Activated effector memory CD4-positive, alpha-beta T cell treated with anti-CD3 and anti-CD28 coated beads, Interleukin-2, amount 50 U/mL, for 16 hours (primary cell): ENCODE data around the gene RCOR1.
A peak's percentile ranks its signal among the peaks of the same experiment; 100 is the strongest.
"Not testable (repeated sequence)": the region's sequence is repeated elsewhere in the genome, so short reads cannot be mapped to it uniquely, and the experiment has no call there.

ENCODE experiments used
- DNase-seq: peaks from one replicate; pipeline ENCODE4 v3.0.0-alpha.2; 2020

RCOR1 gene

DNA sequence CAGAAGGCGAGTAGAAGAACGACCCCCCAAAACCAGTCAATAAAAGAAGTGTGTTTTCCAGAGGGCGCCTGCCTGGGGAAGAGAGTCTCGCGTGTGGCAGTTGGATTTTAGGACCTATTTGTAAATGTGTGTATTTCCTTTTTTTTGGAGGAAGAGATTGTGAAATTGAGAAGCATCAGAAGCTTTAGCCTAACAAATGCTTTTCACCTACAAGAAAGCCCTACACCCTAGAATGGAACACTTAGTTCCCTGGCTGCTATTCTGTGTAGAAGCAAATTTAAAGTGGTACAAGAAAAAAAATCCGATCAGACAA lies 1.3 kb downstream of the RCOR1 start:
- no peak for DNase-seq

DNA sequence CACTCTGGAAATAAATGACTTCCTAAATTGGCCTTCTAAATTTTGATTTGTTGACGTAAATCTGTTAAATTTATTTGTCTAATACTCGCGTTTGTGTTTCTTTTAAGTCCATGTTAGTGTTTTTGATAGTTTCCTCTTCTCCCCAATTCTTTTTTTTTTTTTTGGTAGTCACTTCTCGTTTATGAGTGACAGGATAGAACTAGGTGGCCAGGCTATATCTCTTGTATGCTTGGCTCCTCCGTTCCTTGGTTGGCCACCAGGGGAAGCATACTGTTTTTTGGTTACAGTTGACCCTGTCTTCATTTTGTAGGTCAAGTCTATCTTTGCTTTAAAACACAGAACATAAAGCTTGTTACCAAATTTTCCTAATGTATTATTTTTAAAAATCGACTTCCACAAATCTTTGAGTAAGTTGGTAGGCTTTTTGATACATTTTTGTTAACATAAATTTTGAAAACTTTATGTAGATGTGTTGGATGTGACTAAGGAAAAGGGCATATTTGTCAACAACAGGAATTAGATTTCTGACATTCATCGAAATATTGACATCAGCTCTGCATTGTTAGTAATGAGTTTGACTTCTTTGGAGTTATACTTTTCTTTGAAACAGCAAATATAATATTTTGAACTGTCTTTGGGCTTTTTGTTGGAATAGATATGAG lies 2.2 kb downstream of the RCOR1 start:
- peak; percentile 84 for DNase-seq

DNA sequence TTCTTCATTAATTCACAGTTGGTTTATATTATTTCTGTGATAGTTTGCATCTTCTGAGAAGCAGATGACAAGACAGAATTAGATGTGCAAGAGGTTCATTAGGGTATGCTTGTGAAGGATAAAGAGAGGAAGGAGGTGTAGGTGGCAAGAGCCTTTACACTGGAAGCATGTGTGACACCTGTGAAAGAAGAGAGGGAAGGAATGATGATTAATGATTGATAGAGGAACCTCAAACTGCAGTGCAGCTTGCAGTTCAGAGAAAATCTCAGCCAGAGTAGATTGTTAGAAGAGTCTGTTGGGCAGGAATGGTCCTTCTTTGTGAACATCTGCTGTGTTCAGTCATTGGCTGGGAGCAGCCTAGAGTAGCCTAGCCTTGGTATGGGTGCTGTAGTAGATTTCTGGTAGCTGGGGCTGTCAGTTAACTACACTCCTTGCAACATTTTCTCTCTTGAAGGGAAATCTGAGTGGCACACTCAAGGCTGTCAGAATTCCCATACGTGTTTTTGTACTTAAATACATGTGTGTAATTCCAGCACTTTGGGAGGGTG lies 9.0 kb downstream of the RCOR1 start:
- peak; percentile 28 for DNase-seq

DNA sequence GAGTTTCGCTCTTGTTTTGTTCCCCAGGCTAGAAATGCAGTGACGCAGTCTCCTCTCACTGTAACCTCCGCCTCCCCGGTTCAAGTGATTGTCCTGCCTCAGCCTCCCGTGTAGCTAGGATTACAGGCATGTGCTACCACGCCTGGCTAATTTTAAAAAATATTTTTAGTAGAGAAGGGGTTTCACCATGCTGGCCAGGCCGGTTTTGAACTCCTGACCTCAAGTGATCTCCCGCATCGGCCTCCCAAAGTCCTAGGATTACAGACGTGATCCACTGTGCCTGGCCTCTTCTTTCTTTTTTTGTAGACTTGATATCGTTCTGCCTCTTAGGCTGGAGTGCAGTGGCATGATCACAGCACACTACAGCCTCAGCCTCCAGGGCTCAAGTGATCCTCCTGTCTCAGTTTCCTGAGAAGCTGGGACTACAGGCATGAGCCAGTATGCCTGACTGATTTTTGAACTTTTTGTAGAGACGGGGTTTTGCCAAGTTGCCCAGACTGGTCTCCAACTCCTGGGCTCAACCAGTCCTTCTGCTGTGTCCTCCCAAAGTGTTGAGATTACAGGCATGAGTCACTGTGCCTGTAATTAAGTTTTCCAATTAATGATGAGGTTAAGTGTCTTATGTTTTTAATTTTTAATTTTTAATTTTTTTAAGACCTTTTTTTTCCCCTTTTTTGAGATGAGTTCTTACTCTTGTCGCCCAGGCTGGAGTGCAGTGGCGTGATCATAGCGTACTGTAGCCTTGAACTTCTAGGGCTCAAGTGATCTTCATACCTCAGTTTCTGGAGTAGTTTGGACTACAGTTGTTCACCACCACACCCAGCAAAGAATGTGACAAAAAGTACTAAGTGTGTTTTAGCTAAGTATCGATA lies 10.2 kb downstream of the RCOR1 start:
- DNase-seq, result peak; percentile 31

DNA sequence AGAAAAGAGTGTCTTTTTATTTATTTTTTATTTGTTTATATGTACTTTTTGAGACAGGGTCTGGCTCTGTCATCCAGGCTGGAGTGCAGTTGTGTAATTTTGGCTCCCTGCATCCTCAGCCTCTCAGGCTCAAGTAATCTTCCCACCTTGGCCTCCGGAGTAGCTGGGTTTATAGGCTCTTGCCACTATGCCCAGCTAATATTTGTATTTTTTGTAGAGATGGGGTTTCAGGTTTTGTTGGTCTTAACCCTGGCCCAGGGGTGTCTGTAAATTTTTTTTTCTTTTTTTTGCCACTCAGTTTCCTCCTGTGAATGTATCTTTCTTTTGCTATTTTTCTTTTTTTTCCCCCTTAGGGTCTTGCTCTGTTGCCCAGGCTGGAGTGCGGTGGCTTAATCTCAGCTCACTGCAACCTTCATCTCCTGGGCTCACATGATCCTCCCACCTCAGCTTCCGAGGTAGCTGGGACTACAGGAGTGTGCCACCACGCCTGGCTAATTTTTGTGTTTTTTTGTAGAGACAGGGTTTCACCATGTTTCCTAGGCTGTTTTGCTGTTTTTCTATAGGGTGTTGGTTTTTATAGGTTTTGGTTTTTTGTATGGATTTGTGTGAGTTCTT lies 11.0 kb downstream of the RCOR1 start:
- DNase-seq, result peak; percentile 22

DNA sequence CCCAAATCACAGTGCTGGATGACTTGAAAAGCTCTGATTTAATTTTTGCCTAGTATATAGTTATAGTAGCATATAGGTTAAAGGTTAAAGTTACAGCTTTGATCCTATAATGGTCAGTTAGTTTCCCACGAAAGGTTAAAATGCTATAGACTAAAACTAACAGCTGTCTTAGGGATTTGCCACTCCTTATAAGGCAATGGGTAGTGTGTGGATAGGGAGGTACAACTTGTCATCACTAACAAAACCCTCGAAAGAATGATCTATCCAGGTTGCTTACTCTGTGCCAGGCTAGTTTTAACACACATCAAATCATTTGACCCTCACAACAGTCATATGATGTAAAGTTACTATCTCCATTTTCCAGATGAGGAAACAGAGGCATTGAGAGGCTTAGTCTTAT lies 11.7 kb downstream of the RCOR1 start:
- DNase-seq, result no peak

DNA sequence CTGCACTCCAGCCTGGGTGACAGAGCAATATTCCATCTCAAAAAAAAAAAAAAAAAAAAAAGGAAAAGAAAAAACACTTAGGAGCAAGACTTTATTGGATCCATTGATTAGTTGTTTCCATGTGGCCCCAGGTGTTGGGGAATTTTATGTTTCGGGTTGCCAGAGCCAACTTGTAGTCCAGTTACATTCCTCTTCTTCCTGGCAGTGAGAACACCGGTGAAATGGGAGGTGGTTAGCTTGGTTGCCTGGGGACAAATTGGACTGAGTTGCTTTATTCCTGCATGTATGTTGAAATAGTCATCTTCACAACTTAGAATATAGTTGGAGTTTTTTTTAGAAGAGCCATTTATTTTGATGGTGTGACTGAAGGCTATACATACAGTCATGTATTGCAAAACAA lies 12.6 kb downstream of the RCOR1 start:
- DNase-seq, result no peak

DNA sequence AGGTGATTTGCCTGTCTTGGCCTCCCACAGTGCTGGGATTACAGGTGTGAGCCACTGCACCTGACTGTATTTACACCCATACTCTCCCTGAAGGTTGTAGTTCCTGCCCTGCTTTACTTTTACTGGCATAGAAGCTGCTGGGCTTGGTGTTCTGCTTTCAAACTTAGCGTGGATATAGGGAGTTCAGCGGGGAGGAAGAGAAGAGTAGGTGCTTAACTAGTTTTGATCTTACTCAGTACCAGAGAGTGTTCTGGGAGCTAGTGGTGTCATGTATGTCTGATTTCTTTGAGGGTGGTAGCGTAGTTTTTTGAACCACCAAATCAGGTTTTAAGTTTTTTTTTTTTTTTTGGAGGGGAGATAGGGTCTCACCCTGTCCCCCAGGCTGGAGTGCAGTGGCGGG lies 13.8 kb downstream of the RCOR1 start:
- DNase-seq, result no peak

DNA sequence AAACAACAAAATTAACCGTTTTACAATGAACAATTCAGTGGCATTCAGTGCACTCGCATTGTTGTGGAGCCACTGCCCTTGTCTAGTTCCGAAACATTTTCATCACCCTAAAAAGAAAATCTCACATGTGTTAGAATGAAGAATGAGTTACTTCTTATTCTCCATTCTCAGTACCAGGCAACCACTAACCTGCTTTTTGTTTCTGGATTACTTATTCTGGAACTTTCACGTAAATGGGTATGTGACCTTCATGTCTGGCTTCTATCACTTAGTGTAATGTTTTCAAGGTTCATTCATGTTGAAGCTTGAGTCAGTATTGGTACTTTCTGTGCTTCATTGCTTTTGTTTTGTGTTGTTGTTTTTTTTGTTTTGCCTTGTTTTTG lies 15.6 kb downstream of the RCOR1 start:
- DNase-seq, result no peak

DNA sequence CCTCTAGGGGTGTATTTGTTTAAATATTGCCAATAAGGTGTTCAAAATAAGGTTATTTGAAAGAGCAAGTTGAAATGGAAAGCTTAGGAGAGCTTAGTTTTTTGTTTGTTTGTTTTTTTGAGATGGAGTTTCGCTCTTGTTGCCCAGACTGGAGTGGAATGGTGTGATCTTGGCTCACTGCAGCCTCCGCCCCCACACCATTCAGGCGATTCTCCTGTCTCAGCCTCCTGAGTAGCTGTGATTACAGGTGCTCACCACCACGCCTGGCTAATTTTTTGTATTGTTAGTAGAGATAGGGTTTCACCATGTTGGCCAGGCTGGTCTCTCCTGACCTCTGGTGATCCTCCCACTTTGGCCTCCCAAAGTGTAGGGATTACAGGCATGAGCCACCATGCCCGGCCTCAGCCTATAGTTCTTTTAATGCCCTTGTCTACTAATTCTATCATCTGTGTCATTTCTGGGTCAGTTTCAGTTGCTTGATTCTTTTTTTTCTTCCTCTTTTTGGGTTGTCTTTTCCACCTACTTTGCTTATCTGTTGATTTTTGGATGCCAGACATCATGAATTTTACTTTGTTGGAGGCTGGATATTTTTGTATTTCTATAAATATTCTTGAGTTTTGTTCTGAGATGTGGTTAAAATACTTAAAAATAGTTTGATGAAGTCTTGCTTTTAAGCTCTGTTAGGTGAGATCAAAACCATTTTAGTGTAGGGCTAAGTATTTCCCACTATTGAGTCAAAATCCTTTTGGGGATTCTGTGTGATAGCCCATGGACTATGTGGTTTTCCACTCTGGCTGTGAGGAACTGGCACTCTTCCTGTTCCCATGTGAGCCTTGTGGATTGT lies 18.7 kb downstream of the RCOR1 start:
- no peak for DNase-seq

DNA sequence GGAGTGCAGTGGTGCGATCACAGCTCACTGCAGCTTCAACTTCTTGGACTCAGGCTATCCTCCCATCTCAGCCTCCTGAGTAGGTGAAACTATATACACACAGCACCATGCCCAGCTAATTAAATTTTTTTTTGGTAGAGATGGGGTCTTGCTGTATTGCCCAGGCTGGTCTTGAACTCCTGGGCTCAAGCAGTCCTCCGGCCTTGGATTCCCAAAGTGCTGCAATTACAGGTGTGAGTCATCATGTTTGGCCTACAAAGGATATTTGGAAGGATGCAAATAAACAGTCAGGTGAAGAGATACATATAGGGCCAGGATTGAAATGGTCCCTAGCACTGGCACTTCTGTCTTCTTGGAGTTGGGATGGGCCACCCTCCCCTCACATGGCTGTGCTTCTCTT lies 23.9 kb downstream of the RCOR1 start:
- DNase-seq, result no peak

DNA sequence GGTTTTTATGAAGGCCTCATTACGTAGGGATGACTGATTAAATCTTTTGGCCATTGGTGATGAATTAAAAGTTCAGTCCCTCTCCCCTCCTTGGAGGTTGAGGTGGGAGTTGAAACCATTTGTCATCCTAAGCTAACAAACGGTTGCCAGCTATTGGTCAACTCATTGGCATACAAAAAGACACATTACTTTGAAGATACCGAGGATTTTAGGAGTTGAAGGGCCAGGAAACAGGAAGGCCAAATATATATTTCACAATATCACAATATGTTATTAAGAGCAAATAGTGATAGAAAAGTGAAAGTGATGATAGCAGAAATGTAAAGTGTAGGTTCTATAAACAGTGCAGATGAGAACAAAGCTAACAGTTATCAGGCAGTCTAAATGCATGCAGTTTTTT lies 24.4 kb downstream of the RCOR1 start:
- DNase-seq, result no peak

DNA sequence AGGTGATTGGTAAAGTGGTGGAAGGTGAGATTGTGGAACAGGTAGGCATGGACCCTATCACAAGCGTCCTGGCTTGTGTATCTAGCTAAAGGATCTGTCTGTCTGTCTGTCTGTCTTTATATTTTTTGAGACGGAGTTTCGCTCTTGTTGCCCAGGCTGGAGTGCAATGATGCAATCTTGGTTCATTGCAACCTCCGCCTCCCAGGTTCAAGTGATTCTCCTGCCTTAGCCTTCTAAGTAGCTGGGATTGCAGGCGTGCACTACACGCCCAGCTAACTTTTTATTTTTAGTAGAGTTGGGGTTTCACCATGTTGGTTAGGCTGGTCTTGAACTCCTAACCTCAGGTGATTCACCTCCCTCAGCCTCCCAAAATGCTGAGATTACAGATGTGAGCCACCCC lies 26.6 kb downstream of the RCOR1 start:
- not testable (repeated sequence) for DNase-seq

DNA sequence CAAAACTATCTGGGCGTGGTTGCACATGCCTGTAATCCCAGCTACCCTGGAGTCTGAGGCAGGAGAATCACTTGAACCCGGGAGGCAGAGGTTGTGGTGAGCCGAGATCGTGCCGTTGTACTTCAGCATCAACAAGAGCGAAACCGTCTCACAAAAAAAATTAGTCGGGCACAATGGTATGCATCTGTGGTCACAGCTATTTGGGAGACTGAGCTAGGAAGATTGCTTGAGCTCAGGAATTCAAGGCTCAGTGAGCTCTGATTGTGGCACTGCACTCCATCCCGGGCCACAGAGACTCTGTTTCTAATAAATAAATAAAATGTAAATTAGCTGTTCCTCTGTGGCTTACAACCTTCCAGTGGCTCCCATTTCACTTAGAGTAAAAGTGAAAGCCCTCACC lies 28.0 kb downstream of the RCOR1 start:
- no peak for DNase-seq

DNA sequence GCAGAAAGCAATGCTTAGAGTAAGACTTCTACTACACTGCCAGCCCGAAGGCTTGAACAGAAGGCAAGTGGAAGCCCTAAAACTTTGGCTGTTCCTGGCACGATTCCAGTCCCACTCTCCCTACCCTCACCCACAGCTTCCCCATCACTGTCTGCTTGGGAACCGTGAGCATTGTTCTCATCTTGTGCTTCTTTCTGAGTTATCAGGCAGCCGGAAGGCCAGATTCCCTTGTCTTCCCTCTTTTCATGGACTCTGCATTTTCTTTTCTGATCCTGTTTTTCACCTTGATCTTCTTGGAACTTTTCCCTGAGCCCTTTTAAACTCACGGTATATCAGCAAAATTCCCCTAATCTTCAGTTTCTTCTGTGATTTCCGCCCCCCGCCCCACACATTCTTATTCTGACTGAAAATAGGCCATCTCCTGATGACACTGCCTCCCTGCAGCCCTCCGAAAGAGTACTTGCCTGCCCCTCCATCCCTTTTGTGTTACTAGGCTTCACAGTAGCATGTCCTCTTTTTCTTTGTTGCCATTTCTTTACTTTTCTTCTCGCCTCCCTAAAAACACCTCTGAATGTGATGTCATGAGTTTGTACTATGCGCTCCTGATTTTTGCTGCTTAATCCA lies 29.9 kb downstream of the RCOR1 start:
- no peak for DNase-seq

DNA sequence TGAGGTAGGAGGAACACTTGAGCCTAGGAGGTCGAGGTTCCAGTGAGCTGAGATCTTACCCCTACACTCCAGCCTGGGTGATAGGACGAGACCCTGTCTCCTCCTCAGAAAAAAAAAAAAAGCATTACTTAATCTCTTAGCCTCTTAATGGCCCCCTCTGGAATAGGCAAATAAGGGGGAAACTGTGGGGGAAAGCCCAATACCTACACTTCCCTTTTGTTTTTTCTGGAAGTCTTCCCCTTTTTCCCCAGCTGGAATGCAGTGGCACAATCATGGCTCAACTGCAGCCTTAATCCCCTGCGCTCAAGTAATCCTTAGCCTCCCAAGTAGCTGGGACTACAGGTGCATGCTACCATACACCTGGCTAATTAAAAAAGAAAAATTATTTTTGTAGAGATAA lies 32.2 kb downstream of the RCOR1 start:
- DNase-seq, result no peak

DNA sequence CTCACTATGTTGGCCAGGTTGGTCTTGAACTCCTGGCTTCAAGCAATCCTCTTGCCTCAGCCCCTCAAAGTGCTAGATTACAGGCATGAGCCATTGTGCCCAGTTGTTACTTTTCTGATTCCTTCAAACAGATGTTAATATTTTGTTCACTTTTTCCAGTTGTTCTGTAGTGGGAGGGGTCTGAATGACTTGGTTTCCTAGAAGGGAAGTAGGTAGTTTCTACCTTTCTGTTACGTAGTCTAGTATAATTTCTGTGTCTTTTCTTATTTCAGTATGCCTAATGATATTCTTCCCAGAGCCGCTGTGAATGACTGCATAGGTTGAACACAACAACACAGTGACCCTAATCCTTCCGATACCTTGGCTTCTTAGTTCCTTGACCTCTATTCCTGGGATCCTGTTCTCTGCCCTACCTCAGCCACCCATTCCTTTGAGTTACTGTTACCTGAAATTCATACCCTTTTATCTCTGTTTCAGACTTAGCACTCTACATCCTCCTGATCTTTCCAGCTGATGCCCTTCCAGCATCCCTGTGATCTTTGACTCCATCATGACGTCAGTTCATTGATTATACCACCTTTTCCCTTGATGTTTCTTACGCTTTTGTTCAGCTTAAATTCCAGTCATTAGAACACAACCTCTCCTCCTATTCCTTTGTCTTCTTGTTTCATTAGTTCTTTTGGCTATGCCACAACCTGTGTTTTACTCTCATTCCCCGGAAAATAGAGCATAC lies 33.3 kb downstream of the RCOR1 start:
- DNase-seq, result no peak

DNA sequence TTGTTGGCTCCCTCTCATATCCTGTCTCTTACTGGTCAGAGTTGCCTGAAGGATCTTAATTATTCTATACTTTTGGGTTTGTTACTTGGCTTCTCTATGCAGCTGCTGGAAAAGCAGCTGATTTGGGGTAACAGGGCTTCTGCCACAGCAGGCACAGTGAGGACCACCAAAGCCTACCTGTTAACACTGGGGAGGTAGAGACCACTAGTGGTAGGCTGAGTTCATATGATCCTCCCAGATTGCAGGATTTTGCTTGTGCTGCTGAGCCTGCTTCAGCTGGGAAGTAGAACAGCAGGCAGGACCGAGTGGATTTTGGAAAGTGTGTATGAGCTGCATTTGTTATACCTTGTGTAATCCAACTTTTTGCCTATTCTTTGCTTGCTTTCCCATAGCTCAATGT lies 34.1 kb downstream of the RCOR1 start:
- DNase-seq, result no peak

DNA sequence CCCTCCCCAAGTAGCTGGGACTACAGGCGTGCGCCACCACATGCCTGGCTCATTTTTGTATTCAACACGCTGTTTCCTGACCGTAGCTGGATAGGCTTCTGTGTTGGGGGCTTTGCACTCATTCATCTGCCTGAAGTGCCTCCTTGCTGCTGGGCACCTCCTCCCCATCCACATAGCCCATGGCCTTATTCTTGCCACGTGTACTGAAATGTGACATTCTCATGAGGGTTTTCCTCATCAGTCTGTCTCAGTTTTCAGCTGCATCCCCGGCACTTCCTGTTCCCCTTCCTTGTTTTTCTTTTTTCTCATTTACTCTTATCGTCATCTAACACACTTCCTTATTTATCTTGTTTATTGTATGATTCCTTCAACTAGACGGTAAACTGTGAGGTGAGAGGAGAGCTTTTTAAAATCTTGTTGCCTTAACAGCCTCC lies 36.6 kb downstream of the RCOR1 start:
- no peak for DNase-seq

DNA sequence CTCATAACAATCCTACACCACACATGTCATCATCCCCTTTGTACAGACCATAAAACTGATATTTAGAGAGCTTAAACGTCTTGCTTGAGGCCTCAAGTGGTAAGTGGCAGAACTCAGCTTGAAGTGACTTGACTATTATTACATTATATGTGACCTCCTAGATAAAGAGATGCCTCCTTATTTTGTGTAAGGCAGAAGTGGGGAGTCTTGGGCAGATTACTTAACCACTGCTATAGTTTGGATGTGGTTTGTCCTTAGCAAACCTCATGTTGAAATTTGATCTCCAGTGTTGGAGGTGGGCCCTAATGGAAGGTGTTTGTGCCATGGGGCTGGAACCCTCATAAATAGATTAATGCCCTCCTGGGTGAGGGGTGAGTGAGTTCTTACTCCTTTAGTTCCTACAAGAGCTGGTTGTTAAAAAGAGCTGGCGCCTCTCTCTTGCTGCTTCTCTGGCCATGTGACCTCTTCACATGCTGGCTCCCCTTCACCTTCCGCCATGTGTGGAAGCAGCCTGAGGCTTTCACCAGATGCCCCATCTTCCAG lies 37.4 kb downstream of the RCOR1 start:
- DNase-seq, result no peak

DNA sequence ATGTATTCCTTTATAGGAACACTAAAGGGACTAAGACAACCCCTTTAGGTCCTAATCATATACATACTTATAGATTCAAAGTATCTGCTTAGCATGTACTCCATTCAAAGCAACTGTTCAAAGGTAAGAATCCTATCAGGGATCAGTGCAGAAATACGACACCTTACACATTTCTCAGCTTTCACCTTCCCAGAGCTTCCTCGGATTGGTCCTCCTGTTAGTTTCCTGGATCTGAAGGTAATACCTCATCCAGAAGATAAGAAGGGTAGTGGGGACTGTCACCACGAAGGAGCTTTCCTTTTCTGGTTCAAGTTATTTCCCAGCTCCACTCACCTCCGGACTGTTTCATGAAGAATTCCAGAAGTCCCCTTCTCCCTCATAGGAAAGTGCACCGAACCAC lies 38.0 kb downstream of the RCOR1 start:
- no peak for DNase-seq

DNA sequence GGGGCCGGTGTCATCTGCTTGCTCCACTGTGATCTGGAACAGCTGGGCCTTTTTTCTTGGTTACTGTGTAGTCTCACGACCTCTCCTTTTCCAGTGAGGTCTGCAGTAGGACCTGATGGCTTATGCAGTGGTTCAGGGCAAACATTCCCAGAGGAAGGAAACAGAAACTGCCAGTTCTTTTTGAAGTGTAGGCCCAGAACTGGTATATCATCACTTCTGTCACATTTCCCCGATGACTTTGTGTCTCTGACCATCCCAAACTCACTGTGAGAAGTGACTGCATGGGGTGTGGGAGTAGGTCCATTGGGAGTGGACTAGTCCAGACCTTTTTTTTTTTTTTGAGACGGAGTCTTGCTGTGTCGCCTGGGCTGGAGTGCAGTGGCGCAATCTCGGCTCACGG lies 38.4 kb downstream of the RCOR1 start:
- no peak for DNase-seq
